Stimulated activated CD8-positive, alpha-beta memory T cell treated with anti-CD3 and anti-CD28 coated beads, Interleukin-4, amount 100 ng/mL, for 4 hours (primary cell): ENCODE data around the gene CXCR3.
"Not testable (repeated sequence)": the region's sequence is repeated elsewhere in the genome, so short reads cannot be mapped to it uniquely, and the experiment has no call there.

ENCODE experiments used
- DNase-seq, 2 donors: peaks; one replicate each; pipeline ENCODE4 v3.0.0-alpha.2; 2020; ENCODE audit warnings: low read depth in 2 of 2, low spot score in 1 of 2

The CXCR3 gene

GRCh38 chrX:71618303-71618721 is at the start of gene CXCR3:
Gene CXCR3, minus strand, starts transcription at chrX:71618511. Its CDS starts 62 bp downstream, at chrX:71618449.
- peak; percentile 31 to 63 for DNase-seq

- DNase-seq = no peak
Observed at GRCh38 chrX:71667328-71668247, 49.3 kb upstream of the CXCR3 start, which contains the start of gene LOC101059915. Gene LOC101059915, plus strand, starts transcription at chrX:71667546.

- no peak for DNase-seq
Observed at GRCh38 chrX:71666240-71667223, 48.2 kb upstream of the CXCR3 start.

- no peak for DNase-seq
Observed at GRCh38 chrX:71665747-71666146, 47.4 kb upstream of the CXCR3 start.

GRCh38 chrX:71664889-71665491 is 46.7 kb upstream of the CXCR3 start:
- no peak for DNase-seq

GRCh38 chrX:71664202-71664601 is 45.9 kb upstream of the CXCR3 start:
- not testable (repeated sequence) for DNase-seq

- DNase-seq = peak in 1 of 2 donors; percentile 45
Observed at GRCh38 chrX:71663238-71663637, 44.9 kb upstream of the CXCR3 start.

GRCh38 chrX:71662654-71663053 is 44.3 kb upstream of the CXCR3 start:
- DNase-seq = not testable (repeated sequence)

- no peak for DNase-seq
Observed at GRCh38 chrX:71661919-71662318, 43.6 kb upstream of the CXCR3 start.

- DNase-seq = no peak
Observed at GRCh38 chrX:71660562-71661416, 42.5 kb upstream of the CXCR3 start.

- no peak for DNase-seq
Observed at GRCh38 chrX:71659959-71660358, 41.6 kb upstream of the CXCR3 start.

- no peak for DNase-seq
Observed at GRCh38 chrX:71659342-71659741, 41.0 kb upstream of the CXCR3 start.

- no peak for DNase-seq
Observed at GRCh38 chrX:71657267-71657666, 39.0 kb upstream of the CXCR3 start.

GRCh38 chrX:71653344-71653743 is 35.0 kb upstream of the CXCR3 start:
- DNase-seq = no peak

GRCh38 chrX:71652405-71652804 is 34.1 kb upstream of the CXCR3 start:
- DNase-seq = peak in 1 of 2 donors; percentile 29

GRCh38 chrX:71650333-71650969 is 32.1 kb upstream of the CXCR3 start:
- DNase-seq = no peak

GRCh38 chrX:71644406-71644805 is 26.1 kb upstream of the CXCR3 start:
- DNase-seq = not testable (repeated sequence)

GRCh38 chrX:71640002-71640401 is 21.7 kb upstream of the CXCR3 start:
- DNase-seq = no peak

- DNase-seq = no peak
Observed at GRCh38 chrX:71638409-71638808, 20.1 kb upstream of the CXCR3 start.

- DNase-seq = no peak
Observed at GRCh38 chrX:71637848-71638247, 19.5 kb upstream of the CXCR3 start.
